Measurements from ENCODE around the gene CKAP2L. TPM values are rescaled to one million over a fixed set of nuclear protein-coding genes. Genes with fewer than 3 reads are reported as not detected.

CKAP2L gene
- total and polyA plus RNA-seq, 2 donors (not counting 3 experiments of a cell fraction or from before 2014, with no cell fraction given) = 3.4 to 30.7 TPM

DNA sequence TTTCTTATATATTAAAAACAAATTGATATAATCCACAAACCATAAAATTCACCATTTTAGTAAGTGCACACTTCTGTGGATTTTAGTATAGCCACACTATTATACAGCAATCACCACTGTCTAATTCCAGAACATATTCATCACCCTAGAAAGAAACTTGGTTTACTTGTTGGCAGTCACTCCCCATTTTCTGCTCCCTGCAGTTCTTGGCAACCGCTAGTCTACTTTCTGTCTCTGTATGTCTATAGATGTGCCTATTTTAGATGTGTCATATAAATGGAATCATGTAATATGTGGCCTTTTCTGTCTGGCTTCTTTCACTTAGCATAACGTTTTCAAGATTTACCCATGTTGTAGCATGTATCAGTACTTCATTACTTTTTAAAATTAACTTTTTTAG, 5.7 kb downstream of the CKAP2L start:
- H3K4me2 ChIP-seq (ENCODE audit: insufficient read depth, low read length) = no peak overlapping the region
- no TSS peak for BruUV-seq (replicated peaks)

DNA sequence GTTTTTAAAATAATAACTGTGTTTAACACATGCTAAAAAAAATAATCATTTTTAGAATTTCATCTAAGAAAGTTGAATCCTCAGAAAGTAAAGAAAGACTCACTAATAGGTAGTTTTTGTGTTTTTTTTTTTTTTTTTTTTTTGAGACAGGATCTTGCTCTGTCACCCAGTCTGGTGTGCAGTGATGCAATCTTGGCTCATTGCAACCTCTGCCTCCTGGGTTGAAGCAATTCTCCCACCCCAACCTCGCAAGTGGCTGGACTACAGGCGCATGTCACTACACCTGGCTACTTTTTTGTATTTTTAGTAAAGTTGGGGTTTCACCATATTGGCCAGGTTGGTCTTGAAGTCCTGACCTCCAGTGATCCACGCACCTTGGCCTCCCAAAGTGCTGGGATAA, 7.1 kb downstream of the CKAP2L start:
- peaks cover 45% of the 10 kb centered on the region for H3K79me2 ChIP-seq (ENCODE audit: control insufficient read depth, insufficient read depth, low read length)
- H3K36me3 ChIP-seq (ENCODE audit: control insufficient read depth in 2 of 2, extremely low read depth in 1 of 2, insufficient read depth in 2 of 2, low read length in 2 of 2) = peaks cover 0 to 30% of the 10 kb centered on the region in 2 experiments
- no peak for DNase-seq (ENCODE audit: low read depth, low spot score)

More for the DNA sequence above, 5.7 kb downstream of the CKAP2L start:
- no peaks in the 10 kb centered on the region for H3K9me3 ChIP-seq (replicated peaks; ENCODE audit: control insufficient read depth, insufficient read depth, low read length)
- H3K27ac ChIP-seq (ENCODE audit: insufficient read depth, low read depth, low read length) = no peak overlapping the region
- FAIRE-seq = no peak
- peaks cover 0 to 28% of the 10 kb centered on the region in 2 experiments for H3K36me3 ChIP-seq (ENCODE audit: control insufficient read depth in 2 of 2, extremely low read depth in 1 of 2, insufficient read depth in 2 of 2, low read length in 2 of 2)
- no peak for DNase-seq (ENCODE audit: low read depth, low spot score)
- ChIA-PET CTCF (no interaction called here), POLR2A (no interaction called here)
- TF ChIP-seq POLR2AphosphoS5 (IDR thresholded peaks at IDR 0.05; ENCODE audit: insufficient read depth, low read depth, low read length) = no peak
- TF ChIP-seq GATA2 (IDR thresholded peaks at IDR 0.05; ENCODE audit: insufficient read depth, insufficient read length, low read depth, low read length) = no peak
- no peak for TF ChIP-seq JUN (IDR thresholded peaks at IDR 0.05; ENCODE audit: borderline replicate concordance, insufficient read depth, insufficient read length, low read depth)
- no peaks in the 10 kb centered on the region for H4K20me1 ChIP-seq (replicated peaks; ENCODE audit: control insufficient read depth, extremely low read depth, insufficient read depth, low read length)
- no peaks in the 10 kb centered on the region for H3K27me3 ChIP-seq (ENCODE audit: control insufficient read depth in 2 of 2, insufficient read depth in 2 of 2, low read length in 2 of 2)
- no peaks in the 10 kb centered on the region for H3K9me1 ChIP-seq (replicated peaks; ENCODE audit: control insufficient read depth, extremely low read depth, insufficient read depth, low read length)
- H3K9ac ChIP-seq (replicated peaks; ENCODE audit: extremely low read depth, insufficient read depth, low read length) = no peak overlapping the region
- dilution Hi-C loops (cut with MboI; ENCODE audit: extremely low pct_ligation_motif_present, low sequenced_read_pairs) (loop anchor here (25.0 kb wide), 1 partner anchor 179 kb away; no protein-coding TSS in a partner anchor), intact Hi-C loops (cut with micrococcal nuclease) (no loop called here)
- peaks cover 55% of the 10 kb centered on the region for H3K79me2 ChIP-seq (ENCODE audit: control insufficient read depth, insufficient read depth, low read length)
- H3K4me3 ChIP-seq (replicated peaks in 1 of 3; ENCODE audit: insufficient read depth in 1 of 3, low read depth in 1 of 3, low read length in 3 of 3) = no peak overlapping the region
- peaks cover 15% of the 10 kb centered on the region for H3K4me1 ChIP-seq (ENCODE audit: control insufficient read depth, extremely low read depth, insufficient read depth, low read length)
- no peak overlapping the region for H2AFZ ChIP-seq (ENCODE audit: low read depth, low read length)

More for the DNA sequence above, 7.1 kb downstream of the CKAP2L start:
- dilution Hi-C loops (cut with MboI; ENCODE audit: extremely low pct_ligation_motif_present, low sequenced_read_pairs) (loop anchor here (25.0 kb wide), 1 partner anchor 180 kb away; no protein-coding TSS in a partner anchor), intact Hi-C loops (cut with micrococcal nuclease) (no loop called here)
- Histone ChIP-seq H3K27ac (ENCODE audit: insufficient read depth, low read depth, low read length) (no peak overlapping the region), H4K20me1 (replicated peaks; ENCODE audit: control insufficient read depth, extremely low read depth, insufficient read depth, low read length) (no peaks in the 10 kb centered on the region), H3K4me1 (ENCODE audit: control insufficient read depth, extremely low read depth, insufficient read depth, low read length) (peaks cover 4% of the 10 kb centered on the region), H3K9me3 (replicated peaks; ENCODE audit: control insufficient read depth, insufficient read depth, low read length) (no peaks in the 10 kb centered on the region), H3K4me3 (replicated peaks in 1 of 3; ENCODE audit: insufficient read depth in 1 of 3, low read depth in 1 of 3, low read length in 3 of 3) (no peak overlapping the region), H3K9me1 (replicated peaks; ENCODE audit: control insufficient read depth, extremely low read depth, insufficient read depth, low read length) (no peaks in the 10 kb centered on the region), H3K4me2 (ENCODE audit: insufficient read depth, low read length) (no peak overlapping the region), H3K27me3 (ENCODE audit: control insufficient read depth in 2 of 2, insufficient read depth in 2 of 2, low read length in 2 of 2) (no peaks in the 10 kb centered on the region), H3K9ac (replicated peaks; ENCODE audit: extremely low read depth, insufficient read depth, low read length) (no peak overlapping the region), H2AFZ (ENCODE audit: low read depth, low read length) (no peak overlapping the region)
- CTCF ChIA-PET = no interaction called here
- TF ChIP-seq POLR2AphosphoS5 (IDR thresholded peaks at IDR 0.05; ENCODE audit: insufficient read depth, low read depth, low read length) = no peak
- TF ChIP-seq, protein P1, sequence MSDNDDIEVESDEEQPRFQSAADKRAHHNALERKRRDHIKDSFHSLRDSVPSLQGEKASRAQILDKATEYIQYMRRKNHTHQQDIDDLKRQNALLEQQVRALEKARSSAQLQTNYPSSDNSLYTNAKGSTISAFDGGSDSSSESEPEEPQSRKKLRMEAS (IDR thresholded peaks at IDR 0.05; ENCODE audit: insufficient read depth, insufficient read length) = no peak
- TF ChIP-seq, protein P2, sequence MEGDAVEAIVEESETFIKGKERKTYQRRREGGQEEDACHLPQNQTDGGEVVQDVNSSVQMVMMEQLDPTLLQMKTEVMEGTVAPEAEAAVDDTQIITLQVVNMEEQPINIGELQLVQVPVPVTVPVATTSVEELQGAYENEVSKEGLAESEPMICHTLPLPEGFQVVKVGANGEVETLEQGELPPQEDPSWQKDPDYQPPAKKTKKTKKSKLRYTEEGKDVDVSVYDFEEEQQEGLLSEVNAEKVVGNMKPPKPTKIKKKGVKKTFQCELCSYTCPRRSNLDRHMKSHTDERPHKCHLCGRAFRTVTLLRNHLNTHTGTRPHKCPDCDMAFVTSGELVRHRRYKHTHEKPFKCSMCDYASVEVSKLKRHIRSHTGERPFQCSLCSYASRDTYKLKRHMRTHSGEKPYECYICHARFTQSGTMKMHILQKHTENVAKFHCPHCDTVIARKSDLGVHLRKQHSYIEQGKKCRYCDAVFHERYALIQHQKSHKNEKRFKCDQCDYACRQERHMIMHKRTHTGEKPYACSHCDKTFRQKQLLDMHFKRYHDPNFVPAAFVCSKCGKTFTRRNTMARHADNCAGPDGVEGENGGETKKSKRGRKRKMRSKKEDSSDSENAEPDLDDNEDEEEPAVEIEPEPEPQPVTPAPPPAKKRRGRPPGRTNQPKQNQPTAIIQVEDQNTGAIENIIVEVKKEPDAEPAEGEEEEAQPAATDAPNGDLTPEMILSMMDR (IDR thresholded peaks at IDR 0.05; ENCODE audit: extremely low read depth in 1 of 2, insufficient read depth in 1 of 2, low read depth in 1 of 2, low read length in 2 of 2) = no peak
- TF ChIP-seq EZH2 (IDR thresholded peaks at IDR 0.05; ENCODE audit: borderline replicate concordance, low read depth, low read length, severe bottlenecking) = no peak
- TF ChIP-seq MYC (IDR thresholded peaks at IDR 0.05; ENCODE audit: low read depth, low read length) = no peak
- no peak for TF ChIP-seq FOS (IDR thresholded peaks at IDR 0.05; ENCODE audit: borderline replicate concordance, insufficient read depth, low read length)
- TF ChIP-seq JUN (IDR thresholded peaks at IDR 0.05; ENCODE audit: borderline replicate concordance, insufficient read depth, insufficient read length, low read depth) = no peak
- TF ChIP-seq GATA2 (IDR thresholded peaks at IDR 0.05; ENCODE audit: insufficient read depth, insufficient read length, low read depth, low read length) = no peak
- TF ChIP-seq POLR2A (IDR thresholded peaks at IDR 0.05; ENCODE audit: low read depth, low read length) = no peak
- no TSS peak for BruUV-seq (replicated peaks)
- FAIRE-seq = no peak
- POLR2A ChIA-PET = no interaction called here

All from endothelial cell of umbilical vein (primary cell).